ENCODE results near the gene TLE4. TPM values are rescaled to one million over a fixed set of nuclear protein-coding genes. Genes with fewer than 3 reads are reported as not detected.
"Not testable (repeated sequence)": the region's sequence is repeated elsewhere in the genome, so short reads cannot be mapped to it uniquely, and the experiment has no call there.

TLE4 gene
- total and polyA plus RNA-seq, 8 donors, result 6.2 to 85.2 (median 22.0) TPM

DNA sequence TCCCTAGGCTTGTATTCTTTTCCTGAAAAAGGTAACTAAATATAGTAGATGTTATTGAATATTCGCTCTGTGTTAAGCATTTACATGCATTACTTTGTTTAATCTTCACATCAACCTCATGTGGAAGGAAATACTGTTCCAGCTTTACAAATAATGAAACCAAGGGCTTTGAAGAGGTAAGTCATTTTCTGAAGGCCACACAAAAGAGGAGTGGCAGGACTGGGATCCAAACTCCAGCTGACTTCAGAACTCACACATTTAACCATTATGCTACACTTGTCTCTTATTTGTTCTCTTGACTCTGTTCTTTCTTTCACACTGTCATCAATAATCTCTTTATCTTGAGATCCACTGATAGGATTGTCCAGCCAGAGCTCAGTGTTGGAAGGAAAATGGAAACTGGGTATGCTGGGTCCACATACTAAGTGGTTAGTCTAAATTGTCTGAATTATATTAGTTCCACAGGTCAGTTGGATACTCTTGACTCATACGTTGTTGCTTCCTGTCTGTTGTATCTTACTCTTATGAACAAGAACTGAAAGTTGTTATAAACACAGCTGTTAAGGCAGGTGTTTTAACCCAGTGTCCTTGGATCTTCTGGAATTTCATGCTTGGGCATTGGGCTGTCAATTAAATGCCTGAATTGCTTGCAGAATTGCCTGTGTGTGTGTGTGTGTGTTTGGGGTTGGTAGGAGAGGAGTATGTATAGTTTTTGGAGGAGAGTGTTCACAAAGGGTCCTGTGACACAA, 65.6 kb downstream of the TLE4 start:
- no peak for DNase-seq
- WGBS, 5 donors, result 65 to 86% (median 75%) methylated on average over 2 of the region's 2 CpGs
- intact Hi-C loops (cut with DNase I; ENCODE audit: low total_unique reads), result no loop called here
- Histone ChIP-seq H3K27ac (no peak overlapping the region), H3K4me1 (peaks cover 0 to 17% (median 3%) of the 10 kb centered on the region in 4 donors), H3K36me3 (no peaks in the 10 kb centered on the region), H3K27me3 (no peaks in the 10 kb centered on the region), H3K4me3 (no peak overlapping the region), H3K9me3 (no peaks in the 10 kb centered on the region)
- TF ChIP-seq EP300 (IDR thresholded peaks at IDR 0.05), result no peak
- no peak for TF ChIP-seq POLR2A (IDR thresholded peaks at IDR 0.05)
- TF ChIP-seq POLR2AphosphoS5 (IDR thresholded peaks at IDR 0.05), result no peak
- TF ChIP-seq, protein P1, sequence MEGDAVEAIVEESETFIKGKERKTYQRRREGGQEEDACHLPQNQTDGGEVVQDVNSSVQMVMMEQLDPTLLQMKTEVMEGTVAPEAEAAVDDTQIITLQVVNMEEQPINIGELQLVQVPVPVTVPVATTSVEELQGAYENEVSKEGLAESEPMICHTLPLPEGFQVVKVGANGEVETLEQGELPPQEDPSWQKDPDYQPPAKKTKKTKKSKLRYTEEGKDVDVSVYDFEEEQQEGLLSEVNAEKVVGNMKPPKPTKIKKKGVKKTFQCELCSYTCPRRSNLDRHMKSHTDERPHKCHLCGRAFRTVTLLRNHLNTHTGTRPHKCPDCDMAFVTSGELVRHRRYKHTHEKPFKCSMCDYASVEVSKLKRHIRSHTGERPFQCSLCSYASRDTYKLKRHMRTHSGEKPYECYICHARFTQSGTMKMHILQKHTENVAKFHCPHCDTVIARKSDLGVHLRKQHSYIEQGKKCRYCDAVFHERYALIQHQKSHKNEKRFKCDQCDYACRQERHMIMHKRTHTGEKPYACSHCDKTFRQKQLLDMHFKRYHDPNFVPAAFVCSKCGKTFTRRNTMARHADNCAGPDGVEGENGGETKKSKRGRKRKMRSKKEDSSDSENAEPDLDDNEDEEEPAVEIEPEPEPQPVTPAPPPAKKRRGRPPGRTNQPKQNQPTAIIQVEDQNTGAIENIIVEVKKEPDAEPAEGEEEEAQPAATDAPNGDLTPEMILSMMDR (IDR thresholded peaks at IDR 0.05), result no peak

DNA sequence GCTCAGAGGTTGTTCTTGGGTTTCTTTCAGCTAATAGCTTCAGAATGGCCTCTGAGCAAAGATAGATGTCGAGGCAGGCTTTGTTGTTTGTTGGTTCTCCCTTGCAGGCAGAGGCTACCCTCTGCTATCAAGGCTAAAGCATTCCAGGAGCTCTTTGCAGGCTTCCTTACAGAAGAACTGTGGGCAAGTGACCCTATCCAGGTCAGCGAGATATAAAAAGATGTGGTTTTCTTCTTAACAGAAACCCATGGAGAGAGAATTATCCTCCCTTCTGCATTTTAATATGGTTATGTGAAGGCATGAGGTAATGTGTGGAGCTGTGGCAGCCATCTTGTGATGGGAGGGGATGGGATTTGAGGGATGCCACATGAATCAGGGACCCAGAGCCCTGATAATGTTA, 67.0 kb downstream of the TLE4 start:
- Histone ChIP-seq H3K27ac (no peak overlapping the region), H3K9me3 (no peaks in the 10 kb centered on the region), H3K4me3 (no peak overlapping the region), H3K27me3 (no peaks in the 10 kb centered on the region), H3K36me3 (no peaks in the 10 kb centered on the region), H3K4me1 (peaks cover 0 to 8% (median 0%) of the 10 kb centered on the region in 4 donors)
- DNase-seq, result no peak
- 94 to 100% (median 98%) methylated on average over 2 of the region's 2 CpGs for WGBS, 5 donors
- intact Hi-C loops (cut with DNase I; ENCODE audit: low total_unique reads), result no loop called here
- TF ChIP-seq EP300 (IDR thresholded peaks at IDR 0.05) (no peak), POLR2A (IDR thresholded peaks at IDR 0.05) (no peak), POLR2AphosphoS5 (IDR thresholded peaks at IDR 0.05) (no peak)
- TF ChIP-seq, protein P1 (IDR thresholded peaks at IDR 0.05), result no peak

DNA sequence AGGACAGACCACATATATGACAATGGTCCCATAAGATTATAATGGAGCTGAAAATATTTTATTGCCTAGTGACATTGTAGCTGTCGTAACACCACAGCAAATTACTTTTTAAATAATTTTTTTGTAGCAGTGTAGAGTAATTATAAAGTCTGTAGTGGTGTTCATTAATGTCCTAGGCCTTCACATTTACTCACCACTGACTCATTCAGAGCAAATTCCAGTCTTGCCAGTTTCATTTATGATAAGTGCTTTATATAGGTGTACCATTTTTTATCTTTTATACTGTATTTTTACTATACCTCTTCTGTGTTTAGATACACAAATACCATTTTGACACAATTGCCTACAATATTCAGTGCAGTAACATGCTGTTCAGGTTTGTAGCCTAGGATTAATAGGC, 67.6 kb downstream of the TLE4 start:
- Histone ChIP-seq H3K27me3 (no peaks in the 10 kb centered on the region), H3K9me3 (no peaks in the 10 kb centered on the region), H3K36me3 (peaks cover 0 to 2% (median 0%) of the 10 kb centered on the region in 4 donors), H3K4me3 (no peak overlapping the region), H3K4me1 (peaks cover 0 to 8% (median 0%) of the 10 kb centered on the region in 4 donors), H3K27ac (no peak overlapping the region)
- DNase-seq, result no peak
- no peak for TF ChIP-seq POLR2AphosphoS5 (IDR thresholded peaks at IDR 0.05)
- TF ChIP-seq, protein P1 (IDR thresholded peaks at IDR 0.05), result no peak
- TF ChIP-seq POLR2A (IDR thresholded peaks at IDR 0.05), result no peak
- TF ChIP-seq EP300 (IDR thresholded peaks at IDR 0.05), result no peak
- WGBS, 5 donors, result 85 to 97% (median 95%) methylated on average over 1 of the region's 1 CpG
- intact Hi-C loops (cut with DNase I; ENCODE audit: low total_unique reads), result no loop called here

DNA sequence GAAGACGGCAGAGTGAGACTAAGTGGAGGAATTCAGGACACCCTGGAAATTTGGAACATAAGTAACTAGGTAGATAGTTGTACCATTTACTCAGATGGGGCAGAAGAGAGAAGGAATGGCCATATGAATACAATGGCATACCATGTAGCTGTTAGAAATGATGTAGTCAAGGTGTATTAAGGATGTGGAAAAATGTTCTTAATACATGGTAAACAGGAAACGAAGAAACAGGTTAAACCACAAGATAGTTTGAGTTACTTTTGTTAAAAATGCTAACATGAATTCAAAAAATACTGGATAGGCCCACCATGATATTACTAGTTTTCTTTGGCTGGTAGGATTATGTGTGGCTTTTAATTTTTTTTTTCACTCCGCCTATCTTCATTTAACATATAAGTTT, 68.3 kb downstream of the TLE4 start:
- H3K27ac ChIP-seq; intact Hi-C loops (cut with DNase I; ENCODE audit: low total_unique reads); H3K27me3 ChIP-seq; H3K4me1 ChIP-seq; H3K36me3 ChIP-seq; H3K4me3 ChIP-seq; DNase-seq; H3K9me3 ChIP-seq: not testable (repeated sequence)
- WGBS, 5 donors, result 93 to 97% (median 94%) methylated on average over 3 of the region's 3 CpGs

DNA sequence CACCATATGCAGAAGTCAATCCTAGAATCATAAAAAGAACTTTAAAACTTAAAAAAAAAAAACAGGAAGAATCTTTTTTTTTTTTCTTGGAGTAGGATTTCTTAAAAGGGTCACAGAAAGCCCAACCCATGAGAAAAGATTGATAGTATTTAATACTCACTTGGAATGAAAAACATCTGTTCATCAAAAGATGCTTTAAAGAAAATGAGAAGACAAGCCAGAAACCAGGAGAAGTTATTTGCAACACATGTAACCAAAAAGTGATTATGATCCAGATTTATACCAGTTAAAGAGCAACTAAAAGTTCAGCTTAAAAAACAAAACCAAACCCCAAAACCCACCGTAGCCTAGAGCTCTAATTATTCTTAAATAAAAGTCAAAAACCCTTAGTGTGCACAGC, 69.3 kb downstream of the TLE4 start:
- Histone ChIP-seq H3K36me3 (peaks cover 0 to 6% (median 0%) of the 10 kb centered on the region in 4 donors), H3K9me3 (no peaks in the 10 kb centered on the region), H3K4me3 (no peak overlapping the region), H3K27me3 (no peaks in the 10 kb centered on the region), H3K27ac (no peak overlapping the region), H3K4me1 (peaks cover 0 to 10% (median 4%) of the 10 kb centered on the region in 4 donors)
- intact Hi-C loops (cut with DNase I; ENCODE audit: low total_unique reads), result no loop called here
- no peak for DNase-seq
- TF ChIP-seq EP300 (IDR thresholded peaks at IDR 0.05), result no peak
- TF ChIP-seq POLR2AphosphoS5 (IDR thresholded peaks at IDR 0.05), result no peak
- no peak for TF ChIP-seq POLR2A (IDR thresholded peaks at IDR 0.05)
- TF ChIP-seq, protein P1 (IDR thresholded peaks at IDR 0.05), result no peak
- 68 to 86% (median 77%) methylated on average over 1 of the region's 1 CpG for WGBS, 5 donors

Measured in stomach (tissue), 9 donors.